Gastroesophageal sphincter (tissue), 4 donors: ENCODE data around the gene SND1. TPM values are rescaled to one million over a fixed set of nuclear protein-coding genes. Genes with fewer than 3 reads are reported as not detected.

Experiments used
- ATAC-seq: fragments of 150-250 bp; one replicate; pipeline ENCODE4 v1.9.1; 2016; ENCODE audit warnings: mild to moderate bottlenecking, moderate library complexity
- H3K27ac ChIP-seq, 4 donors: fragments of 200-600 bp; sonication (generic) in 3 of 4; 1 replicate in 3 of 4; 2 replicates in 1 of 4; pipeline ENCODE4 v1.5.1; 2016 to 2019
- H3K27me3 ChIP-seq: fragments of 200-600 bp; sonication (generic); one replicate; pipeline ENCODE4 v1.5.1; 2019
- H3K36me3 ChIP-seq, 2 donors: fragments of 200-600 bp; sonication (generic); one replicate each; pipeline ENCODE4 v1.5.1; 2019; ENCODE audit warnings: control low read depth in 1 of 2
- H3K4me1 ChIP-seq, 3 donors: fragments of 200-600 bp; sonication (generic); 1 replicate in 2 of 3; 2 replicates in 1 of 3; pipeline ENCODE4 v1.5.1; 2016 to 2019; ENCODE audit warnings: control low read depth in 2 of 3
- H3K4me3 ChIP-seq, 2 donors: fragments of 200-600 bp; sonication (generic); one replicate each; pipeline ENCODE4 v1.5.1; 2019; ENCODE audit warnings: mild to moderate bottlenecking in 1 of 2, moderate library complexity in 1 of 2
- H3K9me3 ChIP-seq, 3 donors: fragments of 200-600 bp; sonication (generic); one replicate each; pipeline ENCODE4 v1.5.1; 2017 to 2019; ENCODE audit warnings: control low read depth in 2 of 3
- CTCF ChIP-seq, 4 experiments: fragments of 200-600 bp in 2 of 4; fragments of 450-650 bp in 2 of 4; sonication (generic) in 1 of 4; IDR thresholded peaks; one replicate each; pipeline ENCODE4 v1.5.1; 2017 to 2019; ENCODE audit warnings: antibody characterized with exemption in 4 of 4, mild to moderate bottlenecking in 2 of 4, moderate library complexity in 2 of 4
- EP300 ChIP-seq: sonication (generic); formaldehyde crosslinking; IDR thresholded peaks from one replicate; pipeline ENCODE4 v1.6.1; 2017; ENCODE audit warnings: antibody characterized with exemption, mild to moderate bottlenecking
- POLR2A ChIP-seq, 2 donors: fragments of 450-650 bp; IDR thresholded peaks; one replicate each; pipeline ENCODE4 v1.6.1; 2017; ENCODE audit warnings: antibody characterized with exemption in 2 of 2, mild to moderate bottlenecking in 2 of 2, moderate library complexity in 1 of 2
- POLR2AphosphoS5 ChIP-seq: sonication (generic); formaldehyde crosslinking; IDR thresholded peaks from one replicate; pipeline ENCODE4 v1.6.1; 2017; ENCODE audit warnings: antibody characterized with exemption
- WGBS, 2 donors: methylation state at CpG; one replicate each; pipeline ENCODE4 v1.1.5; 2018; ENCODE audit warnings: low coverage in 1 of 2; 5-methylcytosine and 5-hydroxymethylcytosine counted together
- total RNA-seq, 4 donors: library from RNA; depleted of rRNA; stranded (reverse); fragments of >200 nt; gene quantifications; one replicate each; pipeline ENCODE4 v1.1.0, GENCODE V29; 2016

SND1 gene
- total RNA-seq, 4 donors from 2014 or later = 97.1 to 119 (median 103) TPM

- TF ChIP-seq CTCF (IDR thresholded peaks at IDR 0.05) (no peak), POLR2A (IDR thresholded peaks at IDR 0.05) (no peak), POLR2AphosphoS5 (no peak), EP300 (no peak)
- Histone ChIP-seq H3K27ac (no peak overlapping the region), H3K27me3 (no peaks in the 10 kb centered on the region), H3K9me3 (peaks cover 0 to 12% (median 0%) of the 10 kb centered on the region in 3 donors), H3K36me3 (peaks cover 0 to 63% of the 10 kb centered on the region in 2 donors), H3K4me3 (no peak overlapping the region), H3K4me1 (no peaks in the 10 kb centered on the region)
- no peak for ATAC-seq
- 70 to 86% methylated on average over 6 of the region's 6 CpGs for WGBS, 2 donors
These were observed 61.8 kb downstream of the SND1 start for GRCh38 chr7:127713758-127714157.

- no peak for ATAC-seq
- no peak overlapping the region for H3K4me3 ChIP-seq
- H3K36me3 ChIP-seq = peaks cover 0 to 60% of the 10 kb centered on the region in 2 donors
- no peaks in the 10 kb centered on the region for H3K27me3 ChIP-seq
- H3K9me3 ChIP-seq = peaks cover 0 to 12% (median 0%) of the 10 kb centered on the region in 3 donors
- H3K27ac ChIP-seq = no peak overlapping the region
- 100% methylated on average over 3 of the region's 3 CpGs for WGBS, 2 donors
- no peaks in the 10 kb centered on the region for H3K4me1 ChIP-seq
- TF ChIP-seq POLR2A (IDR thresholded peaks at IDR 0.05) = no peak
- TF ChIP-seq EP300 = no peak
- TF ChIP-seq CTCF (IDR thresholded peaks at IDR 0.05) = no peak
- TF ChIP-seq POLR2AphosphoS5 = no peak
These were observed 63.3 kb downstream of the SND1 start for GRCh38 chr7:127715272-127715671.

- H3K4me3 ChIP-seq = no peak overlapping the region
- no peaks in the 10 kb centered on the region for H3K27me3 ChIP-seq
- no peak overlapping the region for H3K27ac ChIP-seq
- peaks cover 0 to 60% of the 10 kb centered on the region in 2 donors for H3K36me3 ChIP-seq
- WGBS, 2 donors = 71 to 87% methylated on average over 1 of the region's 1 CpG
- no peak for ATAC-seq
- TF ChIP-seq POLR2AphosphoS5 = no peak
- no peak for TF ChIP-seq POLR2A (IDR thresholded peaks at IDR 0.05)
- TF ChIP-seq EP300 = no peak
- TF ChIP-seq CTCF (IDR thresholded peaks at IDR 0.05) = no peak
- H3K9me3 ChIP-seq = peaks cover 0 to 7% (median 0%) of the 10 kb centered on the region in 3 donors
- no peaks in the 10 kb centered on the region for H3K4me1 ChIP-seq
These were observed 63.9 kb downstream of the SND1 start for GRCh38 chr7:127715901-127716300.

- WGBS, 2 donors = 95 to 98% methylated on average over 6 of the region's 6 CpGs
- TF ChIP-seq POLR2A (IDR thresholded peaks at IDR 0.05) (no peak), EP300 (no peak), POLR2AphosphoS5 (no peak), CTCF (IDR thresholded peaks at IDR 0.05) (no peak)
- H3K27me3 ChIP-seq = no peaks in the 10 kb centered on the region
- H3K9me3 ChIP-seq = no peaks in the 10 kb centered on the region
- H3K27ac ChIP-seq = no peak overlapping the region
- H3K4me1 ChIP-seq = no peaks in the 10 kb centered on the region
- no peak overlapping the region for H3K4me3 ChIP-seq
- ATAC-seq = no peak
- H3K36me3 ChIP-seq = peaks cover 0 to 64% of the 10 kb centered on the region in 2 donors
These were observed 65.7 kb downstream of the SND1 start for GRCh38 chr7:127717502-127718339.

GRCh38 chr7:127718340-127718679 lies 66.3 kb downstream of the SND1 start:
- Histone ChIP-seq H3K4me1 (no peaks in the 10 kb centered on the region), H3K36me3 (peaks cover 0 to 69% of the 10 kb centered on the region in 2 donors), H3K27ac (no peak overlapping the region), H3K4me3 (no peak overlapping the region), H3K27me3 (no peaks in the 10 kb centered on the region), H3K9me3 (no peaks in the 10 kb centered on the region)
- no peak for TF ChIP-seq POLR2A (IDR thresholded peaks at IDR 0.05)
- no peak for TF ChIP-seq POLR2AphosphoS5
- no peak for TF ChIP-seq EP300
- TF ChIP-seq CTCF (IDR thresholded peaks at IDR 0.05) = no peak
- ATAC-seq = no peak
- whole genome bisulfite sequencing, 2 donors = 95 to 96% methylated on average over 3 to 4 of the region's 7 CpGs
